Rectal smooth muscle tissue (tissue), 1 donor: Measurements from ENCODE around the gene BLOC1S2.

ENCODE experiments used
- H3K27ac ChIP-seq: one replicate; pipeline ENCODE4 v1.7.0; 2013; ENCODE audit warnings: low read depth, low read length, inconsistent platforms
- H3K27me3 ChIP-seq: one replicate; pipeline ENCODE4 v1.7.0; 2013; ENCODE audit warnings: low read length; ENCODE audit not compliant: control insufficient read depth, insufficient read depth
- H3K36me3 ChIP-seq: one replicate; pipeline ENCODE4 v1.7.0; 2013; ENCODE audit warnings: low read length; ENCODE audit not compliant: control insufficient read depth, insufficient read depth
- H3K4me1 ChIP-seq: one replicate; pipeline ENCODE4 v1.7.0; 2013; ENCODE audit warnings: low read length; ENCODE audit not compliant: control insufficient read depth, insufficient read depth
- H3K4me3 ChIP-seq: one replicate; pipeline ENCODE4 v1.7.0; 2013; ENCODE audit warnings: low read length
- H3K9ac ChIP-seq: one replicate; pipeline ENCODE4 v1.7.0; 2013; ENCODE audit warnings: low read length

BLOC1S2 gene

DNA sequence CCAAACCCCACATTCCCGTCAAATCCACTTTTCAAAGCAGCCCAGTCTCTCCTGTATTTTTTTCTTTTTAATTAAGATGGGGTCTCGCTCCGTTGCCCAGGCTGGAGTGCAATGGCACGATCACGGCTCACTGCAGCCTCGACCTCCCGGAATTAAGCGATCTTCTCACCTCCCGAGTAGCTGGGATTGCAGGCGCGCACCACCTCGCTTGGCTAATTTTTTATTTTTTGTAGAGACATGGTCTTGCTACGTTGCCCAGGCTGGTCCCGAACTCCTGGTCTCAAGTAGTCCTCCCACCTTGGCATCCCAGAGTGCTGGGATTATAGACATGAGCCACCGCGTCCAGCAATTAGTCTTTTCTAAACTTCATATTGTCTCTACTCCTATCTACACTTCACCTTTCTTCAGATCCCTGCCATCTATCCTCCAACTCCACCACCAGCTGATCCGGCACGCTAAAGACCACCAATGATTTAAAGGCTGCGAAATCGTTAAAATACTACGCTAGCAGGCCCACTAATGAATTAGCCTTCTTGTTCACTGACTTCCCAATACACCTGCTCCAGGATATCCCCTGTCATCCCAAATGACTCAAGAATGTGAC, 56.6 kb downstream of the BLOC1S2 start:
- Histone ChIP-seq H3K4me1 (no peaks in the 10 kb centered on the region), H3K9ac (peak overlapping the region; percentile 72), H3K27me3 (no peaks in the 10 kb centered on the region), H3K36me3 (peaks cover 5% of the 10 kb centered on the region), H3K27ac (peak overlapping the region; percentile 79), H3K4me3 (peak overlapping the region; percentile 92)

DNA sequence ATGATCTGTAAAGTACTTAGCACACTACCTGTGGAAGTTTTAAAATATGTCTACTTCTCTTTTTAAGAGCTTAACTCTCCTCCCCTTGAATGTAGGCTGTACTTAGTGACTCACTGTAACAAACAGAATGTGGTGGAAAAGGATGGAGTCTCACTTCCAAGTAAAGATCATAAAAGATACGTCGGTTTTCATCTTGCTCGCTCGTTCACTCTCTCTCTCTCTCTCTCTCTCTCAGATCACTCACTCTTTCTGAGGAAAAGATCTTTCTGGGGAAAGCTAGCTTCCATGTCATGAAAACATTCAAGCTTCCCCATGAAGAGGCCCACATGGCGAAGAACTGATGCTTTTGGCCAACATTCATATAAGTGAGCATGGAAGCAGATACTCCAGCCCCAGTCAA, 62.6 kb downstream of the BLOC1S2 start:
- H3K36me3 ChIP-seq, result peaks cover 6% of the 10 kb centered on the region
- no peak overlapping the region for H3K4me3 ChIP-seq
- H3K27me3 ChIP-seq, result no peaks in the 10 kb centered on the region
- no peak overlapping the region for H3K9ac ChIP-seq
- no peaks in the 10 kb centered on the region for H3K4me1 ChIP-seq
- H3K27ac ChIP-seq, result no peak overlapping the region
